ENCODE results near the gene CRELD1. TPM values are rescaled to one million over a fixed set of nuclear protein-coding genes. Genes with fewer than 3 reads are reported as not detected.

Gene CRELD1
- total and polyA plus RNA-seq, 9 of the 15 experiments (the other 6 are each of a cell fraction or from before 2014, with no cell fraction given): 3.3 to 25.8 (median 16.5) TPM

DNA sequence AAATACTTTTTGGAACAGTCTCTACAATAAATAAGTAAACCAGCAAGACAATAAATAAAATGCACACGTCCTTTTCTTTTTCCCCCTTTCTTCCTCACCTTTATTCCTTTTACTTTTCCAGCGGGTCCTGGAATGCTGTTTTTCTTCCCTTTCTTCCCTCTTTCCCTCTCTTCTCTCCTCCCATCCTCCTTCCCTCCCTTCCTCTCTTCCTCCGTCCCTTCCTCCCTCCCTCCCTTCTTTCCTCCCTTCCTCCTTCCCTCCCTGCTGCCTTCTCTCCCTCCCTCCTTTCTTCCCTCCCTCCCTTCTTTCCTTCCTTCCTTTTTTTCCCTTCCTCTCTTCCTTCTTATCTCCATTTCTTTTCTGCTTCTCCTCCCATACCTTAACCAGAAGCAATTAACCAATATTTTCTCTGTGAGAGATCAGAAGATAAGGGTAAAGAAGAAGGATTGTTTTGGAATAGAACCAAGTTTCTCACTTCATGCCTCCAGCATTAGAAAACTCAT, 34.3 kb upstream of the CRELD1 start (continued):
- TF ChIP-seq, protein P1, sequence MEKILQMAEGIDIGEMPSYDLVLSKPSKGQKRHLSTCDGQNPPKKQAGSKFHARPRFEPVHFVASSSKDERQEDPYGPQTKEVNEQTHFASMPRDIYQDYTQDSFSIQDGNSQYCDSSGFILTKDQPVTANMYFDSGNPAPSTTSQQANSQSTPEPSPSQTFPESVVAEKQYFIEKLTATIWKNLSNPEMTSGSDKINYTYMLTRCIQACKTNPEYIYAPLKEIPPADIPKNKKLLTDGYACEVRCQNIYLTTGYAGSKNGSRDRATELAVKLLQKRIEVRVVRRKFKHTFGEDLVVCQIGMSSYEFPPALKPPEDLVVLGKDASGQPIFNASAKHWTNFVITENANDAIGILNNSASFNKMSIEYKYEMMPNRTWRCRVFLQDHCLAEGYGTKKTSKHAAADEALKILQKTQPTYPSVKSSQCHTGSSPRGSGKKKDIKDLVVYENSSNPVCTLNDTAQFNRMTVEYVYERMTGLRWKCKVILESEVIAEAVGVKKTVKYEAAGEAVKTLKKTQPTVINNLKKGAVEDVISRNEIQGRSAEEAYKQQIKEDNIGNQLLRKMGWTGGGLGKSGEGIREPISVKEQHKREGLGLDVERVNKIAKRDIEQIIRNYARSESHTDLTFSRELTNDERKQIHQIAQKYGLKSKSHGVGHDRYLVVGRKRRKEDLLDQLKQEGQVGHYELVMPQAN (IDR thresholded peaks at IDR 0.05; ENCODE audit: borderline replicate concordance): peak; percentile 55; the same call in 1 of the 2 replicates
- TF ChIP-seq TOE1 (IDR thresholded peaks at IDR 0.05; ENCODE audit: borderline replicate concordance) (peak; percentile 45; the same call in 1 of the 2 replicates), TOE1 (CRISPR knock-in tag; IDR thresholded peaks at IDR 0.05; ENCODE audit: borderline replicate concordance, low read depth) (no peak), LARP7 (IDR thresholded peaks at IDR 0.05) (peak; percentile 85), PHB2 (IDR thresholded peaks at IDR 0.05; ENCODE audit: low read depth) (peak; percentile 58; the same call in 1 of the 2 replicates), HDGF (IDR thresholded peaks at IDR 0.05) (peak; percentile 89), SMARCE1 (IDR thresholded peaks at IDR 0.05) (0 out of 2 replicates have a peak, but pooled peaks have one; percentile 79), MTA1 (IDR thresholded peaks at IDR 0.05; ENCODE audit: borderline replicate concordance) (peak; percentile 95), OTX1 (CRISPR knock-in tag; IDR thresholded peaks at IDR 0.05) (peak; percentile 77; the same call in 1 of the 2 replicates), HNRNPL (IDR thresholded peaks at IDR 0.05; ENCODE audit: low read depth, low read length) (no peak), ARHGAP35 (IDR thresholded peaks at IDR 0.05; ENCODE audit: partially characterized antibody) (peak; percentile 50), RBM39 (optimal IDR thresholded peaks at IDR 0.05; ENCODE audit: low read depth, low read length) (no peak), KDM1A (IDR thresholded peaks at IDR 0.05) (peak in 1 of 2 experiments; percentile 34; a peak in 1 of 4 replicates), EHMT2 (IDR thresholded peaks at IDR 0.05) (peak; percentile 61; the same call in 1 of the 2 replicates), E2F3 (CRISPR knock-in tag; IDR thresholded peaks at IDR 0.05) (no peak), RCOR1 (IDR thresholded peaks at IDR 0.05; ENCODE audit: borderline replicate concordance in 1 of 2, low read depth in 2 of 2, low read length in 2 of 2) (0 out of 4 replicates have a peak, but pooled peaks of 1 of the 2 experiments have one; percentile 16)
- TF ChIP-seq, protein P2, sequence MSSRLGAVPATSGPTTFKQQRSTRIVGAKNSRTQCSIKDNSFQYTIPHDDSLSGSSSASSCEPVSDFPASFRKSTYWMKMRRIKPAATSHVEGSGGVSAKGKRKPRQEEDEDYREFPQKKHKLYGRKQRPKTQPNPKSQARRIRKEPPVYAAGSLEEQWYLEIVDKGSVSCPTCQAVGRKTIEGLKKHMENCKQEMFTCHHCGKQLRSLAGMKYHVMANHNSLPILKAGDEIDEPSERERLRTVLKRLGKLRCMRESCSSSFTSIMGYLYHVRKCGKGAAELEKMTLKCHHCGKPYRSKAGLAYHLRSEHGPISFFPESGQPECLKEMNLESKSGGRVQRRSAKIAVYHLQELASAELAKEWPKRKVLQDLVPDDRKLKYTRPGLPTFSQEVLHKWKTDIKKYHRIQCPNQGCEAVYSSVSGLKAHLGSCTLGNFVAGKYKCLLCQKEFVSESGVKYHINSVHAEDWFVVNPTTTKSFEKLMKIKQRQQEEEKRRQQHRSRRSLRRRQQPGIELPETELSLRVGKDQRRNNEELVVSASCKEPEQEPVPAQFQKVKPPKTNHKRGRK (tag; IDR thresholded peaks at IDR 0.05): peak; percentile 98
